PC-3 (cell line): ENCODE data around the gene PPP1CB.

ENCODE experiments used
- EZH2 ChIP-seq: fragments of 300-600 bp; sonication (generic); IDR thresholded peaks from one replicate; pipeline ENCODE4 v1.6.1; 2017; ENCODE audit warnings: antibody characterized with exemption, mild to moderate bottlenecking, low read length; ENCODE audit not compliant: unreplicated experiment
- TF ChIP-seq, protein P1 (sequence below): fragments of 300-600 bp; sonication (generic); conservative IDR thresholded peaks from 2 replicates; pipeline ENCODE4 v1.5.1; 2017; ENCODE audit warnings: antibody characterized with exemption, low read depth, mild to moderate bottlenecking, low read length

DNA sequence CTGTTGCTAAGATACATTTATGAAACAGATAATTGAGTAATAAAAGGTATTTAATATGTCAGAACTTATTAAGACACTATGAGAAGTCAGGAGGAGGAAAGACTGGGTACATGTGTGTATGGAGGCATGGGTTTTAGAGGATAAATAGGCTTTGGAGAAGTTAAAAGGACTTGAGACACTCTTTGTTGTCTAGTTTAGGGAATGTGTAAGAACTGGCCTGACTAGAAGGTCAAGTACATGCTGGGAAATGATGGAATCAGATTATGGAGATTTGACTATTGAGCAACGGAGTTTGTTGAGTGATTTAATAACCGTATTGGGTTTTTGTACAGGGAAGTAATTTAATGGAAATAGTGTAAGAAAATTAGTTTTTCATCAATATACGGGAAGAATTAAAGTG, 30.8 kb downstream of the PPP1CB start:
- TF ChIP-seq, protein P1, sequence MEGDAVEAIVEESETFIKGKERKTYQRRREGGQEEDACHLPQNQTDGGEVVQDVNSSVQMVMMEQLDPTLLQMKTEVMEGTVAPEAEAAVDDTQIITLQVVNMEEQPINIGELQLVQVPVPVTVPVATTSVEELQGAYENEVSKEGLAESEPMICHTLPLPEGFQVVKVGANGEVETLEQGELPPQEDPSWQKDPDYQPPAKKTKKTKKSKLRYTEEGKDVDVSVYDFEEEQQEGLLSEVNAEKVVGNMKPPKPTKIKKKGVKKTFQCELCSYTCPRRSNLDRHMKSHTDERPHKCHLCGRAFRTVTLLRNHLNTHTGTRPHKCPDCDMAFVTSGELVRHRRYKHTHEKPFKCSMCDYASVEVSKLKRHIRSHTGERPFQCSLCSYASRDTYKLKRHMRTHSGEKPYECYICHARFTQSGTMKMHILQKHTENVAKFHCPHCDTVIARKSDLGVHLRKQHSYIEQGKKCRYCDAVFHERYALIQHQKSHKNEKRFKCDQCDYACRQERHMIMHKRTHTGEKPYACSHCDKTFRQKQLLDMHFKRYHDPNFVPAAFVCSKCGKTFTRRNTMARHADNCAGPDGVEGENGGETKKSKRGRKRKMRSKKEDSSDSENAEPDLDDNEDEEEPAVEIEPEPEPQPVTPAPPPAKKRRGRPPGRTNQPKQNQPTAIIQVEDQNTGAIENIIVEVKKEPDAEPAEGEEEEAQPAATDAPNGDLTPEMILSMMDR = no peak
- no peak for TF ChIP-seq EZH2
